Erythroblast (primary cell): ENCODE results near the gene CLSTN2.

Experiments
- GATA1 ChIP-seq: IDR thresholded peaks from 2 replicates; pipeline ENCODE4 v1.6.1; 2011; ENCODE audit warnings: low read depth, mild to moderate bottlenecking, control low read depth, low read length, moderate library complexity
- POLR2A ChIP-seq: IDR thresholded peaks from 2 replicates; pipeline ENCODE4 v1.6.1; 2011; ENCODE audit warnings: mild to moderate bottlenecking, low read length

GRCh38 chr3:140552403-140552802 is 617.4 kb downstream of the CLSTN2 start:
- TF ChIP-seq POLR2A (no peak), GATA1 (no peak)
